Kidney (tissue), 14 donors: ENCODE results near the gene MROH2A. TPM values are rescaled to one million over a fixed set of nuclear protein-coding genes. Genes with fewer than 3 reads are reported as not detected.

Source experiments
- DNase-seq, 5 donors: peaks; one replicate each; pipeline ENCODE4 v3.0.0-alpha.2; 2013 to 2020
- FAIRE-seq: peaks from 2 replicates; lab custom pipeline; 2012; peaks lifted over from hg19 to GRCh38; lab: Jason Lieb, UNC
- H3K27ac ChIP-seq, 2 donors: one replicate each; pipeline ENCODE4 v1.7.0; 2013; ENCODE audit warnings: low read depth in 2 of 2, low read length in 2 of 2, inconsistent platforms in 1 of 2
- H3K27me3 ChIP-seq: one replicate; pipeline ENCODE4 v1.7.1; 2013; ENCODE audit warnings: low read length, inconsistent platforms; ENCODE audit not compliant: control insufficient read depth, insufficient read depth
- H3K36me3 ChIP-seq, 3 donors: one replicate each; pipeline versions ENCODE4 v1.7.0 to v1.7.1; 2013; ENCODE audit warnings: low read length in 3 of 3, control low read depth in 1 of 3, inconsistent platforms in 1 of 3; ENCODE audit not compliant: insufficient read depth in 3 of 3, control insufficient read depth in 2 of 3
- H3K4me1 ChIP-seq, 3 donors: one replicate each; pipeline versions ENCODE4 v1.7.0 to v1.7.1; 2013; ENCODE audit warnings: low read length in 3 of 3, inconsistent platforms in 1 of 3, low read depth in 1 of 3; ENCODE audit not compliant: control insufficient read depth in 2 of 3, insufficient read depth in 2 of 3
- H3K4me3 ChIP-seq, 3 donors: one replicate each; pipeline versions ENCODE4 v1.7.0 to v1.8.1; 2013; ENCODE audit warnings: low read length in 3 of 3, control low read depth in 1 of 3, inconsistent platforms in 1 of 3
- H3K9ac ChIP-seq, 3 donors: one replicate each; pipeline versions ENCODE4 v1.7.0 to v1.7.1; 2013; ENCODE audit warnings: low read length in 3 of 3, control low read depth in 1 of 3, inconsistent platforms in 1 of 3
- H3K9me3 ChIP-seq, 3 donors: one replicate each; pipeline versions ENCODE4 v1.7.0 to v1.7.1; 2013; ENCODE audit warnings: low read length in 3 of 3, control low read depth in 1 of 3, inconsistent platforms in 1 of 3; ENCODE audit not compliant: control insufficient read depth in 2 of 3, insufficient read depth in 1 of 3
- intact Hi-C: fragments of 100-400 bp; cut with DNase I; formaldehyde crosslinking; loops from one replicate; pipeline ENCODE4 v1.11.1; 2022
- polyA plus RNA-seq: library from polyadenylated mRNA; stranded (reverse); fragments of 350-450 nt; fragmentation: Illumina TruSeq; extraction: RNeasy Lipid Tissue Mini Kit (QIAGEN cat#74804); gene quantifications from one replicate; pipeline ENCODE4 v1.2.3, GENCODE V29; 2014; ENCODE audit warnings: low read depth, low replicate concordance; ENCODE audit not compliant: insufficient read depth
- total RNA-seq: library from RNA; stranded (reverse); fragmentation: NEBNext Ultra II Directional; extraction: Animal tissue kit (Norgen Biotek cat#: 25700); gene quantifications from one replicate; pipeline ENCODE4 v1.2.1, GENCODE V29; 2021
- TF ChIP-seq, protein P1 (sequence below): IDR thresholded peaks from 3 replicates; pipeline ENCODE4 v1.5.1; 2012; ENCODE audit warnings: mild to moderate bottlenecking, moderate library complexity, borderline replicate concordance; ENCODE audit not compliant: insufficient read depth; ENCODE audit errors: extremely low read depth
- donor health status: control.
- donor health status: control.
- donor health status: control.
- donor health status: control.
- donor health status: control.
- donor health status: DM: yes; HTN: yes; CAD: no.
- donor health status: Normal renal cell carcinoma (clear cell type).

The MROH2A gene
- total and polyA plus RNA-seq, 2 donors from 2014 or later: 1.8 TPM; not detected in 1

- intact Hi-C loops: no loop called here
- Histone ChIP-seq H3K36me3 (no peaks in the 10 kb centered on the region), H3K27ac (no peak overlapping the region), H3K9me3 (peaks cover 0 to 3% (median 0%) of the 10 kb centered on the region in 3 donors), H3K9ac (no peak overlapping the region), H3K4me3 (no peak overlapping the region), H3K4me1 (no peaks in the 10 kb centered on the region), H3K27me3 (no peaks in the 10 kb centered on the region)
- FAIRE-seq (no peak), DNase-seq (no peak)
- TF ChIP-seq, protein P1, sequence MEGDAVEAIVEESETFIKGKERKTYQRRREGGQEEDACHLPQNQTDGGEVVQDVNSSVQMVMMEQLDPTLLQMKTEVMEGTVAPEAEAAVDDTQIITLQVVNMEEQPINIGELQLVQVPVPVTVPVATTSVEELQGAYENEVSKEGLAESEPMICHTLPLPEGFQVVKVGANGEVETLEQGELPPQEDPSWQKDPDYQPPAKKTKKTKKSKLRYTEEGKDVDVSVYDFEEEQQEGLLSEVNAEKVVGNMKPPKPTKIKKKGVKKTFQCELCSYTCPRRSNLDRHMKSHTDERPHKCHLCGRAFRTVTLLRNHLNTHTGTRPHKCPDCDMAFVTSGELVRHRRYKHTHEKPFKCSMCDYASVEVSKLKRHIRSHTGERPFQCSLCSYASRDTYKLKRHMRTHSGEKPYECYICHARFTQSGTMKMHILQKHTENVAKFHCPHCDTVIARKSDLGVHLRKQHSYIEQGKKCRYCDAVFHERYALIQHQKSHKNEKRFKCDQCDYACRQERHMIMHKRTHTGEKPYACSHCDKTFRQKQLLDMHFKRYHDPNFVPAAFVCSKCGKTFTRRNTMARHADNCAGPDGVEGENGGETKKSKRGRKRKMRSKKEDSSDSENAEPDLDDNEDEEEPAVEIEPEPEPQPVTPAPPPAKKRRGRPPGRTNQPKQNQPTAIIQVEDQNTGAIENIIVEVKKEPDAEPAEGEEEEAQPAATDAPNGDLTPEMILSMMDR: no peak
Measured at GRCh38 chr2:233779722-233780121, 1.6 kb downstream of the MROH2A start.

GRCh38 chr2:233780771-233781170 is 2.6 kb downstream of the MROH2A start:
- DNase-seq (no peak), FAIRE-seq (no peak)
- TF ChIP-seq, protein P1: no peak
- H3K4me3 ChIP-seq: no peak overlapping the region
- no peaks in the 10 kb centered on the region for H3K4me1 ChIP-seq
- H3K9ac ChIP-seq: no peak overlapping the region
- no peaks in the 10 kb centered on the region for H3K9me3 ChIP-seq
- H3K27ac ChIP-seq: no peak overlapping the region
- intact Hi-C loops: no loop called here
- H3K36me3 ChIP-seq: no peaks in the 10 kb centered on the region
- no peaks in the 10 kb centered on the region for H3K27me3 ChIP-seq

GRCh38 chr2:233789554-233789953 is 11.4 kb downstream of the MROH2A start:
- Histone ChIP-seq H3K9ac (no peak overlapping the region), H3K27ac (no peak overlapping the region), H3K36me3 (no peaks in the 10 kb centered on the region), H3K9me3 (no peaks in the 10 kb centered on the region), H3K4me1 (no peaks in the 10 kb centered on the region), H3K4me3 (no peak overlapping the region), H3K27me3 (no peaks in the 10 kb centered on the region)
- intact Hi-C loops: no loop called here
- DNase-seq (no peak), FAIRE-seq (no peak)
- TF ChIP-seq, protein P1: no peak
